ENCODE measurements around the gene MARVELD3.

DNA sequence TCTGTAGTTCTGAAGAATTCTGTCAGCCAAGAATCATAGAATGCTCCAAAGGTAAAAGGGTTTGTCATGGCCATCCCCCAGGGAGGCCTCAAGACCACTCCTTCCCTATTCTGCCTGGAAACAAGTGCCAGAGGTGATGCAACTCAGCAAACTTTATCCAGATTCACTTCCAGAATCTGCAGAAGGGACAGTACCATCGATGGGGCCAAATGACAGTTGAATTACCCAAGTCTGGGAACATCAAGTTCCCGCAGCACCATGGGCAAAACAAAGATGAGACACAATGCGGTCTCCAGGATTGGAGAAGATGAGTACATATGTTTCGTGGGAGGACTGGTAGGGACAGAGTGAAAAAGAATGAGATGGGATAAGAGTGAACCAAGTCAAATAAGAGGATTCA, 35.4 kb upstream of the MARVELD3 start:
- TF ChIP-seq, protein P1, sequence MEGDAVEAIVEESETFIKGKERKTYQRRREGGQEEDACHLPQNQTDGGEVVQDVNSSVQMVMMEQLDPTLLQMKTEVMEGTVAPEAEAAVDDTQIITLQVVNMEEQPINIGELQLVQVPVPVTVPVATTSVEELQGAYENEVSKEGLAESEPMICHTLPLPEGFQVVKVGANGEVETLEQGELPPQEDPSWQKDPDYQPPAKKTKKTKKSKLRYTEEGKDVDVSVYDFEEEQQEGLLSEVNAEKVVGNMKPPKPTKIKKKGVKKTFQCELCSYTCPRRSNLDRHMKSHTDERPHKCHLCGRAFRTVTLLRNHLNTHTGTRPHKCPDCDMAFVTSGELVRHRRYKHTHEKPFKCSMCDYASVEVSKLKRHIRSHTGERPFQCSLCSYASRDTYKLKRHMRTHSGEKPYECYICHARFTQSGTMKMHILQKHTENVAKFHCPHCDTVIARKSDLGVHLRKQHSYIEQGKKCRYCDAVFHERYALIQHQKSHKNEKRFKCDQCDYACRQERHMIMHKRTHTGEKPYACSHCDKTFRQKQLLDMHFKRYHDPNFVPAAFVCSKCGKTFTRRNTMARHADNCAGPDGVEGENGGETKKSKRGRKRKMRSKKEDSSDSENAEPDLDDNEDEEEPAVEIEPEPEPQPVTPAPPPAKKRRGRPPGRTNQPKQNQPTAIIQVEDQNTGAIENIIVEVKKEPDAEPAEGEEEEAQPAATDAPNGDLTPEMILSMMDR (conservative IDR thresholded peaks at IDR 0.05), result no peak
- no peak for TF ChIP-seq EZH2 (IDR thresholded peaks at IDR 0.05; ENCODE audit: low read depth)
